ENCODE data around the gene TEAD4. TPM values are rescaled to one million over a fixed set of nuclear protein-coding genes. Genes with fewer than 3 reads are reported as not detected.

TEAD4 gene
- total and polyA plus RNA-seq, 11 donors = 5.7 to 59.2 (median 16.1) TPM

- H3K4me3 ChIP-seq = no peak overlapping the region
- intact Hi-C loops (cut with DNase I) = no loop called here
- TF ChIP-seq, protein P1, sequence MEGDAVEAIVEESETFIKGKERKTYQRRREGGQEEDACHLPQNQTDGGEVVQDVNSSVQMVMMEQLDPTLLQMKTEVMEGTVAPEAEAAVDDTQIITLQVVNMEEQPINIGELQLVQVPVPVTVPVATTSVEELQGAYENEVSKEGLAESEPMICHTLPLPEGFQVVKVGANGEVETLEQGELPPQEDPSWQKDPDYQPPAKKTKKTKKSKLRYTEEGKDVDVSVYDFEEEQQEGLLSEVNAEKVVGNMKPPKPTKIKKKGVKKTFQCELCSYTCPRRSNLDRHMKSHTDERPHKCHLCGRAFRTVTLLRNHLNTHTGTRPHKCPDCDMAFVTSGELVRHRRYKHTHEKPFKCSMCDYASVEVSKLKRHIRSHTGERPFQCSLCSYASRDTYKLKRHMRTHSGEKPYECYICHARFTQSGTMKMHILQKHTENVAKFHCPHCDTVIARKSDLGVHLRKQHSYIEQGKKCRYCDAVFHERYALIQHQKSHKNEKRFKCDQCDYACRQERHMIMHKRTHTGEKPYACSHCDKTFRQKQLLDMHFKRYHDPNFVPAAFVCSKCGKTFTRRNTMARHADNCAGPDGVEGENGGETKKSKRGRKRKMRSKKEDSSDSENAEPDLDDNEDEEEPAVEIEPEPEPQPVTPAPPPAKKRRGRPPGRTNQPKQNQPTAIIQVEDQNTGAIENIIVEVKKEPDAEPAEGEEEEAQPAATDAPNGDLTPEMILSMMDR (IDR thresholded peaks at IDR 0.05) = no peak
- TF ChIP-seq POLR2A (IDR thresholded peaks at IDR 0.05) = no peak
- ATAC-seq (peak in 2 of 4 donors; percentile 20 to 39), DNase-seq (peak in 2 of 5 donors; percentile 8 to 18)
- H3K27ac ChIP-seq = peak overlapping the region in 5 of 12 donors; percentile 10 to 69 (median 22)
- peaks cover 0 to 12% (median 5%) of the 10 kb centered on the region in 12 donors for H3K4me1 ChIP-seq
- WGBS, 4 donors = 38 to 51% (median 42%) methylated on average over 12 of the region's 12 CpGs
- peaks cover 0 to 5% (median 0%) of the 10 kb centered on the region in 9 donors for H3K27me3 ChIP-seq
- no peaks in the 10 kb centered on the region for H3K36me3 ChIP-seq
- H3K9me3 ChIP-seq = no peaks in the 10 kb centered on the region
Measured at GRCh38 chr12:3055026-3055703, 96.0 kb downstream of the TEAD4 start.

DNA sequence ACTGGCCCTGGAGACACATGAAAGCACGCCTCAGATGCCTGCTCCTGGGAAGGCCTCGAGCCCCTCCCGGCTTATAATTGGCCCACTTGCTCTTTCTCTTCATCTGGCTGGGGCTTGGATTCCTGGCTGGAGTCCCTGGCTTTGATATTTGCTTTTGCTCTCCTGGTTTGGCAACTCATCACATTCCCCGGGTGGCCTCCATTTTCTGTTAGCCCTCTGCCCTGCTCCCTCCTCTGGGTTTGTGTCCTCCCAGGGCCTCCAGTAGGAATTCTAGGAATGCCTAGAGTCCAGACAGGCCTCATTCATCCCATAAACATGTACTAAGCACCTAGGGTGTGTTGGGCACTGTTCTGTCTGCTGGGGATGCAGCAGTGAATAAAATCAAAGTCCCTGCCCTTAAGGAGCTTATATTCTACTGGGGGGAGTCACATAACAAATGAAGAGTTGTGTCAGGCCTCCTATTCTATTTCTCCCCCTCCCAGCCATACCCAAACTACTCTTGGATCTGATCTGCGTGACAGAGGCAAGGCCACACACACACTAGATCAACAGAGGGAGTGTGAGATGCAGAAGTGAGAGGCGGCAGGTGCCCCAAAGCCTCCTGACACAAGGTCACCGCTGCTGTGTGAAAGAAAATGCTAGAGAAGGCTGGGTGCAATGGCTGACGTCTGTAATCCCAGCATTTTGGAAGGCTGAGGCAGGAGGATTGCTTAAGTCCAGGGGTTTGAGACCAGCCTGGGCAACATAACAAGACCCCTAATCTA, 96.7 kb downstream of the TEAD4 start:
- Histone ChIP-seq H3K36me3 (no peaks in the 10 kb centered on the region), H3K9me3 (no peaks in the 10 kb centered on the region), H3K27me3 (peaks cover 0 to 5% (median 0%) of the 10 kb centered on the region in 9 donors), H3K4me1 (peaks cover 0 to 12% (median 5%) of the 10 kb centered on the region in 12 donors), H3K4me3 (no peak overlapping the region), H3K27ac (peak overlapping the region in 5 of 12 donors; percentile 10 to 69 (median 22))
- DNase-seq = peak in 1 of 5 donors; percentile 27
- TF ChIP-seq POLR2A (IDR thresholded peaks at IDR 0.05) = no peak
- TF ChIP-seq, protein P1 (IDR thresholded peaks at IDR 0.05) = no peak
- ATAC-seq = peak; percentile 23 to 38 (median 30)
- 65 to 75% (median 71%) methylated on average over 8 of the region's 8 CpGs for WGBS, 4 donors
- intact Hi-C loops (cut with DNase I) = no loop called here

GRCh38 chr12:3061059-3061458, 101.9 kb downstream of the TEAD4 start:
- ATAC-seq = peak in 1 of 4 donors; percentile 11
- peak in 1 of 5 donors; percentile 3 for DNase-seq
- 59 to 65% (median 62%) methylated on average over 4 to 5 of the region's 5 CpGs for WGBS, 4 donors

More at GRCh38 chr12:3061059-3061458, 101.9 kb downstream of the TEAD4 start:
- no peak overlapping the region for H3K27ac ChIP-seq
- peaks cover 0 to under 1% (median 0%) of the 10 kb centered on the region in 12 donors for H3K4me1 ChIP-seq
- TF ChIP-seq POLR2A (IDR thresholded peaks at IDR 0.05) = no peak
- TF ChIP-seq, protein P1 (IDR thresholded peaks at IDR 0.05) = no peak
- peaks cover 0 to 13% (median 5%) of the 10 kb centered on the region in 12 donors for H3K9me3 ChIP-seq
- H3K36me3 ChIP-seq = no peaks in the 10 kb centered on the region
- H3K4me3 ChIP-seq = no peak overlapping the region
- intact Hi-C loops (cut with DNase I) = no loop called here
- H3K27me3 ChIP-seq = peaks cover 0 to 5% (median 0%) of the 10 kb centered on the region in 9 donors
